Measurements from ENCODE around the gene EGLN3. TPM values are rescaled to one million over a fixed set of nuclear protein-coding genes. Genes with fewer than 3 reads are reported as not detected.

The EGLN3 gene
- total and polyA plus RNA-seq, 3 donors from 2014 or later: 2.9 to 3.4 (median 3.0) TPM

DNA sequence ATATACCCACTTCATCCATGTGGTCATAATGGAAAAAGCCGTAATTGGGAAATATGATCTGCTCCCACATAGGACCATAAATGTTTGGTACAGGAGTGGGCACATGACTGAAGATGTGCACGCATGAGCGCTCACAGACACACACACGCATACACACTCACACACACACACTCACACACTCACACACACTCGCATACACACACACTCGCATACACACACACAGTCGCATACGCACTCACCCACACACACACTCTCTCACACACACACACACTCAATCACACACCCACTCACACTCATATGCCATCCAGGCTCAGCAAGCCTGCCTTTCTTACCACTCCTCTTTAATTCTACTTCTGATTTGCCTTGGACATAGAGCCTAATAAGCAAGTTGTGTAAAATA, 45.6 kb upstream of the EGLN3 start:
- intact Hi-C loops (cut with DNase I; ENCODE audit: low total_unique reads): no loop called here
- no peaks in the 10 kb centered on the region for H3K4me1 ChIP-seq
- H3K9me3 ChIP-seq: no peaks in the 10 kb centered on the region
- H3K27me3 ChIP-seq: no peaks in the 10 kb centered on the region
- no peak overlapping the region for H3K4me3 ChIP-seq
- no peaks in the 10 kb centered on the region for H3K36me3 ChIP-seq (ENCODE audit: low read depth, missing control alignments)
- WGBS, 2 donors: 93 to 94% methylated on average over 8 of the region's 8 CpGs
- TF ChIP-seq, protein P1, sequence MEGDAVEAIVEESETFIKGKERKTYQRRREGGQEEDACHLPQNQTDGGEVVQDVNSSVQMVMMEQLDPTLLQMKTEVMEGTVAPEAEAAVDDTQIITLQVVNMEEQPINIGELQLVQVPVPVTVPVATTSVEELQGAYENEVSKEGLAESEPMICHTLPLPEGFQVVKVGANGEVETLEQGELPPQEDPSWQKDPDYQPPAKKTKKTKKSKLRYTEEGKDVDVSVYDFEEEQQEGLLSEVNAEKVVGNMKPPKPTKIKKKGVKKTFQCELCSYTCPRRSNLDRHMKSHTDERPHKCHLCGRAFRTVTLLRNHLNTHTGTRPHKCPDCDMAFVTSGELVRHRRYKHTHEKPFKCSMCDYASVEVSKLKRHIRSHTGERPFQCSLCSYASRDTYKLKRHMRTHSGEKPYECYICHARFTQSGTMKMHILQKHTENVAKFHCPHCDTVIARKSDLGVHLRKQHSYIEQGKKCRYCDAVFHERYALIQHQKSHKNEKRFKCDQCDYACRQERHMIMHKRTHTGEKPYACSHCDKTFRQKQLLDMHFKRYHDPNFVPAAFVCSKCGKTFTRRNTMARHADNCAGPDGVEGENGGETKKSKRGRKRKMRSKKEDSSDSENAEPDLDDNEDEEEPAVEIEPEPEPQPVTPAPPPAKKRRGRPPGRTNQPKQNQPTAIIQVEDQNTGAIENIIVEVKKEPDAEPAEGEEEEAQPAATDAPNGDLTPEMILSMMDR (IDR thresholded peaks at IDR 0.05): no peak
- TF ChIP-seq POLR2A (IDR thresholded peaks at IDR 0.05): no peak
- no peak overlapping the region for H3K27ac ChIP-seq
- DNase-seq: no peak

GRCh38 chr14:33993246-33993645, 42.4 kb upstream of the EGLN3 start:
- no peaks in the 10 kb centered on the region for H3K9me3 ChIP-seq
- H3K27me3 ChIP-seq: no peaks in the 10 kb centered on the region
- H3K27ac ChIP-seq: no peak overlapping the region
- WGBS, 2 donors: 88 to 93% methylated on average over 1 of the region's 1 CpG
- H3K4me1 ChIP-seq: peaks cover 12% of the 10 kb centered on the region
- H3K4me3 ChIP-seq: no peak overlapping the region
- intact Hi-C loops (cut with DNase I; ENCODE audit: low total_unique reads): no loop called here
- no peaks in the 10 kb centered on the region for H3K36me3 ChIP-seq (ENCODE audit: low read depth, missing control alignments)
- no peak for DNase-seq
- TF ChIP-seq POLR2A (IDR thresholded peaks at IDR 0.05): no peak
- TF ChIP-seq, protein P1 (IDR thresholded peaks at IDR 0.05): no peak

GRCh38 chr14:33992274-33993007, 41.6 kb upstream of the EGLN3 start:
- WGBS, 2 donors: 85 to 86% methylated on average over 3 of the region's 3 CpGs
- no peak overlapping the region for H3K27ac ChIP-seq

DNA sequence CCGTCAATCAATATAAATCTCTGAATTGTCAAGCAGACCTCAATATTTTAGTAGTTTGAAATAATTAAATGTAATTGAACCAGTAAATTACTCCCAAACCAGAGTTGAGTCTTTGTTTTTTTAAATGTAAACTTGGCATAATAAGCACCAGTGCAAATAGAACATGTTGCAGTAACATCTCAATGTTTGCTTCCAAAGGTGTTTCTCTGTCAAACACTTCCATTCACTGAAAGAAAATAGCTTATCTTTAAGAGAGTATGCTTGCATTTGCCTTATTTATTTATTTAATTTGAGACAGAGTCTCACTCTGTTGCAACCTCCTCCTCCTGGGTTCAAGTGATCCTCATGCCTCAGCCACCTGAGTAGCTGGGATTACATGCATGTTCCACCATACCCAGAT, 39.9 kb upstream of the EGLN3 start:
- Histone ChIP-seq H3K27ac (no peak overlapping the region), H3K36me3 (ENCODE audit: low read depth, missing control alignments) (no peaks in the 10 kb centered on the region), H3K9me3 (no peaks in the 10 kb centered on the region), H3K4me1 (peaks cover 12% of the 10 kb centered on the region), H3K4me3 (no peak overlapping the region), H3K27me3 (no peaks in the 10 kb centered on the region)
- WGBS, 2 donors: 91 to 97% methylated on average over 1 of the region's 1 CpG
- DNase-seq: no peak
- TF ChIP-seq POLR2A (IDR thresholded peaks at IDR 0.05): no peak
- TF ChIP-seq, protein P1 (IDR thresholded peaks at IDR 0.05): no peak
- intact Hi-C loops (cut with DNase I; ENCODE audit: low total_unique reads): no loop called here

More at GRCh38 chr14:33992274-33993007, 41.6 kb upstream of the EGLN3 start:
- H3K27me3 ChIP-seq: no peaks in the 10 kb centered on the region
- no peak overlapping the region for H3K4me3 ChIP-seq
- TF ChIP-seq POLR2A (IDR thresholded peaks at IDR 0.05): no peak
- TF ChIP-seq, protein P1 (IDR thresholded peaks at IDR 0.05): no peak
- H3K36me3 ChIP-seq (ENCODE audit: low read depth, missing control alignments): no peaks in the 10 kb centered on the region
- H3K4me1 ChIP-seq: peaks cover 12% of the 10 kb centered on the region
- H3K9me3 ChIP-seq: no peaks in the 10 kb centered on the region
- DNase-seq: no peak
- intact Hi-C loops (cut with DNase I; ENCODE audit: low total_unique reads): no loop called here

- Histone ChIP-seq H3K27ac (no peak overlapping the region), H3K9me3 (no peaks in the 10 kb centered on the region), H3K4me3 (no peak overlapping the region), H3K4me1 (peaks cover 12% of the 10 kb centered on the region), H3K27me3 (no peaks in the 10 kb centered on the region), H3K36me3 (ENCODE audit: low read depth, missing control alignments) (no peaks in the 10 kb centered on the region)
- intact Hi-C loops (cut with DNase I; ENCODE audit: low total_unique reads): no loop called here
- 80 to 96% methylated on average over 4 of the region's 4 CpGs for WGBS, 2 donors
- TF ChIP-seq, protein P1 (IDR thresholded peaks at IDR 0.05): no peak
- TF ChIP-seq POLR2A (IDR thresholded peaks at IDR 0.05): no peak
- DNase-seq: no peak
Observed at GRCh38 chr14:33987565-33988080, 36.7 kb upstream of the EGLN3 start.
